ENCODE results near the gene RFNG. TPM values are rescaled to one million over a fixed set of nuclear protein-coding genes. Genes with fewer than 3 reads are reported as not detected.

RFNG gene
- total and polyA plus RNA-seq, 2 of the 13 experiments (the other 11 are each of a cell fraction or from before 2014, with no cell fraction given): 61.4 to 64.0 TPM

GRCh38 chr17:82013772-82014321, 37.8 kb downstream of the RFNG start (continued):
- TF ChIP-seq HIC2 (CRISPR knock-in tag; IDR thresholded peaks at IDR 0.05; ENCODE audit: low read depth) (peak; percentile 83), BCLAF1 (IDR thresholded peaks at IDR 0.05) (no peak), ZNF83 (CRISPR knock-in tag; IDR thresholded peaks at IDR 0.05; ENCODE audit: borderline replicate concordance) (no peak), THAP11 (CRISPR knock-in tag; IDR thresholded peaks at IDR 0.05) (0 out of 2 replicates have a peak, but pooled peaks have one; percentile 20), HNRNPUL1 (IDR thresholded peaks at IDR 0.05; ENCODE audit: low read depth, low read length) (no peak), KLF15 (CRISPR knock-in tag; IDR thresholded peaks at IDR 0.05; ENCODE audit: borderline replicate concordance) (no peak), ZMAT3 (CRISPR knock-in tag; conservative IDR thresholded peaks at IDR 0.05) (0 out of 2 replicates have a peak, but pooled peaks have one; percentile 50), GTF2F1 (IDR thresholded peaks at IDR 0.05; ENCODE audit: low read length) (no peak), SKIL (CRISPR knock-in tag; IDR thresholded peaks at IDR 0.05; ENCODE audit: borderline replicate concordance) (no peak), SP5 (CRISPR knock-in tag; IDR thresholded peaks at IDR 0.05; ENCODE audit: borderline replicate concordance, low read depth) (no peak), HNRNPL (IDR thresholded peaks at IDR 0.05; ENCODE audit: low read depth, low read length) (peak; percentile 98), ZMYM3 (CRISPR knock-in tag; IDR thresholded peaks at IDR 0.05) (no peak), ZNF674 (CRISPR knock-in tag; IDR thresholded peaks at IDR 0.05; ENCODE audit: low read depth) (no peak), TMF1 (CRISPR knock-in tag; IDR thresholded peaks at IDR 0.05; ENCODE audit: low read depth) (no peak), MLX (CRISPR knock-in tag; IDR thresholded peaks at IDR 0.05) (no peak), TFE3 (CRISPR knock-in tag; IDR thresholded peaks at IDR 0.05) (no peak), DMTF1 (CRISPR knock-in tag; IDR thresholded peaks at IDR 0.05) (no peak), ZNF367 (CRISPR knock-in tag; IDR thresholded peaks at IDR 0.05; ENCODE audit: borderline replicate concordance) (no peak), STAT5B (CRISPR knock-in tag; IDR thresholded peaks at IDR 0.05) (no peak)
